Gastrocnemius medialis (tissue), 4 donors: Measurements from ENCODE around the gene DNAJB13. TPM values are rescaled to one million over a fixed set of nuclear protein-coding genes. Genes with fewer than 3 reads are reported as not detected.

Source experiments
- ATAC-seq, 2 donors: fragments of 150-250 bp; one replicate each; pipeline ENCODE4 v1.9.1; 2016
- DNase-seq, 2 donors: peaks; one replicate each; pipeline ENCODE4 v3.0.0-alpha.2; 2019
- H3K27ac ChIP-seq, 4 donors: fragments of 200-600 bp; sonication (generic); 1 replicate in 1 of 4; 2 replicates in 3 of 4; pipeline ENCODE4 v1.5.1; 2016 to 2018; ENCODE audit warnings: mild to moderate bottlenecking in 2 of 4, moderate library complexity in 1 of 4
- H3K27me3 ChIP-seq, 3 donors: fragments of 200-600 bp; sonication (generic) in 2 of 3; 1 replicate in 1 of 3; 2 replicates in 2 of 3; pipeline versions ENCODE4 v1.5.1 to v1.6.0; 2016 to 2019; ENCODE audit warnings: mild to moderate bottlenecking in 1 of 3, moderate library complexity in 1 of 3
- H3K36me3 ChIP-seq, 2 donors: fragments of 200-600 bp; sonication (generic) in 1 of 2; one replicate each; pipeline ENCODE4 v1.5.1; 2017 to 2018
- H3K4me1 ChIP-seq, 2 donors: fragments of 200-600 bp; sonication (generic) in 1 of 2; one replicate each; pipeline ENCODE4 v1.5.1; 2016 to 2017; ENCODE audit warnings: mild to moderate bottlenecking in 2 of 2
- H3K4me3 ChIP-seq, 4 donors: fragments of 200-600 bp; sonication (generic) in 3 of 4; 1 replicate in 1 of 4; 2 replicates in 3 of 4; pipeline ENCODE4 v1.5.1; 2016 to 2019; ENCODE audit warnings: mild to moderate bottlenecking in 2 of 4
- H3K9me3 ChIP-seq, 3 donors: fragments of 200-600 bp; sonication (generic) in 2 of 3; 1 replicate in 1 of 3; 2 replicates in 2 of 3; pipeline ENCODE4 v1.5.1; 2016 to 2019
- CTCF ChIP-seq, 5 experiments: fragments of 450-650 bp in 3 of 5; fragments of 200-600 bp in 2 of 5; sonication (generic) in 2 of 5; IDR thresholded peaks in 4 of 5; conservative IDR thresholded peaks in 1 of 5; 1 replicate in 4 of 5; 2 replicates in 1 of 5; pipeline ENCODE4 v1.5.1; 2016 to 2019; ENCODE audit warnings: antibody characterized with exemption in 5 of 5, mild to moderate bottlenecking in 3 of 5, moderate library complexity in 3 of 5
- POLR2A ChIP-seq, 2 donors: fragments of 450-650 bp; IDR thresholded peaks; one replicate each; pipeline ENCODE4 v1.6.1; 2017; ENCODE audit warnings: antibody characterized with exemption in 2 of 2, mild to moderate bottlenecking in 2 of 2, moderate library complexity in 2 of 2
- in situ Hi-C, 4 donors: fragments of 200-750 bp; cut with MboI; loops; one replicate each; pipeline versions ENCODE4 v1.15.0 to v1.8.0; 2017; ENCODE audit warnings: low sequenced_read_pairs in 4 of 4
- intact Hi-C: fragments of 100-400 bp; cut with DNase I; formaldehyde crosslinking; loops from one replicate; pipeline ENCODE4 v1.15.1; 2023; ENCODE audit warnings: low total_unique reads
- total RNA-seq, 4 donors: library from RNA; depleted of rRNA; stranded (reverse); fragments of >200 nt; gene quantifications; one replicate each; pipeline versions ENCODE4 v1.1.0 to v1.2.3, GENCODE V29; 2016

The DNAJB13 gene
- total RNA-seq, 4 donors from 2014 or later = not detected

- Histone ChIP-seq H3K4me3 (no peak overlapping the region), H3K36me3 (no peaks in the 10 kb centered on the region), H3K4me1 (peaks cover 12 to 13% of the 10 kb centered on the region in 2 donors), H3K27me3 (no peaks in the 10 kb centered on the region), H3K9me3 (no peaks in the 10 kb centered on the region), H3K27ac (no peak overlapping the region)
- DNase-seq (no peak), ATAC-seq (no peak)
- intact Hi-C loops (no loop called here), in situ Hi-C loops (no loop called here)
- TF ChIP-seq POLR2A (IDR thresholded peaks at IDR 0.05) (no peak), CTCF (IDR thresholded peaks at IDR 0.05 in 4 of 5, conservative IDR thresholded peaks at IDR 0.05 in 1 of 5) (no peak)
Observed at GRCh38 chr11:73988227-73988626, 37.4 kb downstream of the DNAJB13 start.

- no peaks in the 10 kb centered on the region for H3K36me3 ChIP-seq
- in situ Hi-C loops (no loop called here), intact Hi-C loops (no loop called here)
Observed at GRCh38 chr11:73989156-73989555, 38.3 kb downstream of the DNAJB13 start.

GRCh38 chr11:73990730-73991129 is 39.9 kb downstream of the DNAJB13 start:
- Histone ChIP-seq H3K9me3 (no peaks in the 10 kb centered on the region), H3K4me1 (no peaks in the 10 kb centered on the region), H3K27ac (no peak overlapping the region), H3K4me3 (no peak overlapping the region), H3K27me3 (no peaks in the 10 kb centered on the region), H3K36me3 (no peaks in the 10 kb centered on the region)
- ATAC-seq = no peak
- TF ChIP-seq CTCF (IDR thresholded peaks at IDR 0.05 in 4 of 5, conservative IDR thresholded peaks at IDR 0.05 in 1 of 5) (no peak), POLR2A (IDR thresholded peaks at IDR 0.05) (no peak)
- in situ Hi-C loops = no loop called here
- intact Hi-C loops = no loop called here
- no peak for DNase-seq

More at GRCh38 chr11:73989156-73989555, 38.3 kb downstream of the DNAJB13 start:
- Histone ChIP-seq H3K9me3 (no peaks in the 10 kb centered on the region), H3K4me1 (peaks cover 6 to 7% of the 10 kb centered on the region in 2 donors), H3K27me3 (no peaks in the 10 kb centered on the region), H3K4me3 (no peak overlapping the region), H3K27ac (no peak overlapping the region)
- no peak for TF ChIP-seq POLR2A (IDR thresholded peaks at IDR 0.05)
- no peak for TF ChIP-seq CTCF (IDR thresholded peaks at IDR 0.05 in 4 of 5, conservative IDR thresholded peaks at IDR 0.05 in 1 of 5)
- ATAC-seq = no peak
- DNase-seq = peak in 1 of 2 donors; percentile 3

- no peaks in the 10 kb centered on the region for H3K4me1 ChIP-seq
- no peak overlapping the region for H3K4me3 ChIP-seq
- intact Hi-C loops (no loop called here), in situ Hi-C loops (no loop called here)
- ATAC-seq (no peak), DNase-seq (peak in 1 of 2 donors; percentile 8)
- TF ChIP-seq POLR2A (IDR thresholded peaks at IDR 0.05) = no peak
- no peak for TF ChIP-seq CTCF (IDR thresholded peaks at IDR 0.05 in 4 of 5, conservative IDR thresholded peaks at IDR 0.05 in 1 of 5)
- H3K27me3 ChIP-seq = no peaks in the 10 kb centered on the region
- H3K36me3 ChIP-seq = no peaks in the 10 kb centered on the region
- no peak overlapping the region for H3K27ac ChIP-seq
- no peaks in the 10 kb centered on the region for H3K9me3 ChIP-seq
Observed at GRCh38 chr11:73991471-73992006, 40.7 kb downstream of the DNAJB13 start.

GRCh38 chr11:73995247-73995646 is 44.4 kb downstream of the DNAJB13 start:
- Histone ChIP-seq H3K36me3 (peaks cover 0 to 3% of the 10 kb centered on the region in 2 donors), H3K4me1 (no peaks in the 10 kb centered on the region), H3K27me3 (no peaks in the 10 kb centered on the region), H3K9me3 (no peaks in the 10 kb centered on the region), H3K4me3 (no peak overlapping the region), H3K27ac (no peak overlapping the region)
- in situ Hi-C loops = no loop called here
- no peak for TF ChIP-seq POLR2A (IDR thresholded peaks at IDR 0.05)
- no peak for TF ChIP-seq CTCF (IDR thresholded peaks at IDR 0.05 in 4 of 5, conservative IDR thresholded peaks at IDR 0.05 in 1 of 5)
- ATAC-seq = no peak
- intact Hi-C loops = no loop called here
- DNase-seq = no peak
